Effector memory CD4-positive, alpha-beta T cell (primary cell): ENCODE results near the gene ZNF17.
"Not testable (repeated sequence)": the region's sequence is repeated elsewhere in the genome, so short reads cannot be mapped to it uniquely, and the experiment has no call there.

ENCODE experiments used
- DNase-seq, 3 donors: peaks; one replicate each; pipeline ENCODE4 v3.0.0-alpha.2; 2020
- H3K27ac ChIP-seq: 2 replicates; pipeline ENCODE4 v1.7.0; 2013; ENCODE audit warnings: mild to moderate bottlenecking, low read length, moderate library complexity; ENCODE audit not compliant: insufficient read depth, poor library complexity, severe bottlenecking
- H3K27me3 ChIP-seq: replicated peaks from 2 replicates; pipeline ENCODE4 v1.7.0; 2013; ENCODE audit warnings: mild to moderate bottlenecking, low read length; ENCODE audit not compliant: insufficient read depth, control insufficient read depth, poor library complexity, severe bottlenecking
- H3K36me3 ChIP-seq: 2 replicates; pipeline ENCODE4 v1.7.0; 2013; ENCODE audit warnings: mild to moderate bottlenecking, low read length, moderate library complexity; ENCODE audit not compliant: control insufficient read depth, insufficient read depth
- H3K4me1 ChIP-seq: 2 replicates; pipeline ENCODE4 v1.7.0; 2013; ENCODE audit warnings: low read length, mild to moderate bottlenecking; ENCODE audit not compliant: control insufficient read depth, insufficient read depth, poor library complexity, severe bottlenecking
- H3K4me3 ChIP-seq: 2 replicates; pipeline ENCODE4 v1.7.0; 2013; ENCODE audit warnings: low read length, low read depth, mild to moderate bottlenecking; ENCODE audit not compliant: insufficient read depth, poor library complexity, severe bottlenecking
- H3K9me3 ChIP-seq: 2 replicates; pipeline ENCODE4 v1.7.0; 2013; ENCODE audit warnings: mild to moderate bottlenecking, low read length, moderate library complexity; ENCODE audit not compliant: control insufficient read depth
- total RNA-seq, 3 donors: gene quantifications; one replicate each; lab custom pipeline; 2026; lab: John Stamatoyannopoulos, UW

ZNF17 gene
- 4.3 to 11.7 (median 7.6) reads per million in 3 donors for total RNA-seq

GRCh38 chr19:57410877-57411671 lies at the start of gene ZNF17:
Gene ZNF17, plus strand, starts transcription at chr19:57411161. Its CDS starts 2,455 bp downstream, at chr19:57413616.
- DNase-seq = peak; percentile 77 to 87 (median 83)
- H3K4me1 ChIP-seq = peaks cover 12% of the 10 kb centered on the region
- H3K36me3 ChIP-seq = peaks cover 20% of the 10 kb centered on the region
- no peaks in the 10 kb centered on the region for H3K9me3 ChIP-seq
- peak within 1 kb of the TSS; percentile 99 for H3K4me3 ChIP-seq
- H3K27me3 ChIP-seq = no peaks in the 10 kb centered on the region
- peak within 1 kb of the TSS; percentile 82 for H3K27ac ChIP-seq

- DNase-seq = no peak
- Histone ChIP-seq H3K9me3 (peaks cover 6% of the 10 kb centered on the region), H3K27ac (peak overlapping the region; percentile 80), H3K36me3 (no peaks in the 10 kb centered on the region), H3K27me3 (no peaks in the 10 kb centered on the region), H3K4me1 (peaks cover 5% of the 10 kb centered on the region), H3K4me3 (no peak overlapping the region)
These were observed 48.5 kb upstream of the ZNF17 start for GRCh38 chr19:57362419-57362818.

- DNase-seq = peak; percentile 96
- H3K27ac ChIP-seq = peak within 1 kb of the TSS; percentile 80
- H3K4me1 ChIP-seq = peaks cover 5% of the 10 kb centered on the region
- no peaks in the 10 kb centered on the region for H3K36me3 ChIP-seq
- peak within 1 kb of the TSS; percentile 66 for H3K4me3 ChIP-seq
- H3K9me3 ChIP-seq = no peaks in the 10 kb centered on the region
- H3K27me3 ChIP-seq = no peaks in the 10 kb centered on the region
These were observed 47.8 kb upstream of the ZNF17 start, which contains the start of the genes TRAPPC2B and ZNF547 for GRCh38 chr19:57362997-57363687. Gene TRAPPC2B, plus strand, starts transcription at chr19:57363551. Its CDS starts 1,283 bp downstream, at chr19:57364834. Gene ZNF547, plus strand, starts transcription at chr19:57363551. Its CDS starts 5,005 bp downstream, at chr19:57368556.

- Histone ChIP-seq H3K27me3 (no peaks in the 10 kb centered on the region), H3K27ac (peak overlapping the region; percentile 80), H3K4me3 (peak overlapping the region; percentile 66), H3K4me1 (peaks cover 5% of the 10 kb centered on the region), H3K36me3 (no peaks in the 10 kb centered on the region), H3K9me3 (no peaks in the 10 kb centered on the region)
- DNase-seq = no peak
These were observed 47.2 kb upstream of the ZNF17 start for GRCh38 chr19:57363688-57364181.

- H3K36me3 ChIP-seq = peaks cover under 1% of the 10 kb centered on the region
- no peak for DNase-seq
- H3K4me1 ChIP-seq = peaks cover 5% of the 10 kb centered on the region
- H3K9me3 ChIP-seq = no peaks in the 10 kb centered on the region
- no peak overlapping the region for H3K27ac ChIP-seq
- H3K4me3 ChIP-seq = no peak overlapping the region
- no peaks in the 10 kb centered on the region for H3K27me3 ChIP-seq
These were observed 44.2 kb upstream of the ZNF17 start for GRCh38 chr19:57366776-57367175.

- Histone ChIP-seq H3K27me3 (no peaks in the 10 kb centered on the region), H3K9me3 (peaks cover 15% of the 10 kb centered on the region), H3K4me1 (no peaks in the 10 kb centered on the region), H3K27ac (no peak overlapping the region), H3K36me3 (peaks cover 17% of the 10 kb centered on the region), H3K4me3 (no peak overlapping the region)
- DNase-seq = no peak
These were observed 36.8 kb upstream of the ZNF17 start for GRCh38 chr19:57374179-57374578.

- not testable (repeated sequence) for H3K4me3 ChIP-seq, H3K27ac ChIP-seq, H3K27me3 ChIP-seq, H3K4me1 ChIP-seq, DNase-seq
- Histone ChIP-seq H3K36me3 (peaks cover 17% of the 10 kb centered on the region), H3K9me3 (peaks cover 16% of the 10 kb centered on the region)
These were observed 36.3 kb upstream of the ZNF17 start for GRCh38 chr19:57374647-57375046.

- no peaks in the 10 kb centered on the region for H3K27me3 ChIP-seq
- no peak for DNase-seq
- no peak overlapping the region for H3K4me3 ChIP-seq
- no peak overlapping the region for H3K27ac ChIP-seq
- H3K9me3 ChIP-seq = peaks cover 16% of the 10 kb centered on the region
- peaks cover 17% of the 10 kb centered on the region for H3K36me3 ChIP-seq
- H3K4me1 ChIP-seq = no peaks in the 10 kb centered on the region
These were observed 34.8 kb upstream of the ZNF17 start for GRCh38 chr19:57376151-57376550.

GRCh38 chr19:57377498-57378146 lies 33.3 kb upstream of the ZNF17 start:
- no peak for DNase-seq
- no peak overlapping the region for H3K27ac ChIP-seq
- H3K4me3 ChIP-seq = no peak overlapping the region
- peaks cover 8% of the 10 kb centered on the region for H3K36me3 ChIP-seq
- no peaks in the 10 kb centered on the region for H3K4me1 ChIP-seq
- peaks cover 16% of the 10 kb centered on the region for H3K9me3 ChIP-seq
- H3K27me3 ChIP-seq = no peaks in the 10 kb centered on the region
